Brain microvascular endothelial cell (primary cell): Measurements from ENCODE around the gene KNDC1.

Experiments
- DNase-seq: peaks from one replicate; pipeline ENCODE4 v3.0.0-alpha.2; 2020
- H3K27ac ChIP-seq: fragments of 250-450 bp; sonication (Bioruptor Pico); 2 replicates; pipeline ENCODE4 v1.5.1; 2020; ENCODE audit warnings: mild to moderate bottlenecking, moderate library complexity
- H3K27me3 ChIP-seq: fragments of 250-450 bp; sonication (Bioruptor Pico); replicated peaks from 2 replicates; pipeline ENCODE4 v1.5.1; 2020; ENCODE audit warnings: mild to moderate bottlenecking
- H3K36me3 ChIP-seq: fragments of 250-450 bp; sonication (Bioruptor Pico); replicated peaks from 2 replicates; pipeline ENCODE4 v1.5.1; 2020; ENCODE audit warnings: mild to moderate bottlenecking
- H3K4me3 ChIP-seq: 2 replicates; pipeline ENCODE4 v1.5.1; 2011; ENCODE audit warnings: low read depth, mild to moderate bottlenecking, control low read depth, low read length, moderate library complexity
- CTCF ChIP-seq: IDR thresholded peaks from 2 replicates; pipeline ENCODE4 v1.5.1; 2011; ENCODE audit warnings: low read depth, mild to moderate bottlenecking, moderate library complexity, low read length, control low read depth, inconsistent platforms; ENCODE audit errors: missing control alignments
- in situ Hi-C: cut with HindIII; loops from 2 replicates; pipeline ENCODE4 v1.10.0; 2017; ENCODE audit warnings: low sequenced_read_pairs, low pct_ligation_motif_present

Gene KNDC1

GRCh38 chr10:133196221-133196915 is 36.3 kb downstream of the KNDC1 start:
- in situ Hi-C loops, result no loop called here
- no peak for TF ChIP-seq CTCF
- no peak for DNase-seq
- Histone ChIP-seq H3K4me3 (no peak overlapping the region), H3K27ac (no peak overlapping the region), H3K27me3 (no peaks in the 10 kb centered on the region), H3K36me3 (no peaks in the 10 kb centered on the region)

GRCh38 chr10:133196936-133197758 is 37.1 kb downstream of the KNDC1 start:
- in situ Hi-C loops, result no loop called here
- no peak overlapping the region for H3K4me3 ChIP-seq
- no peak for DNase-seq

GRCh38 chr10:133197786-133198185 is 37.8 kb downstream of the KNDC1 start:
- Histone ChIP-seq H3K36me3 (no peaks in the 10 kb centered on the region), H3K27ac (no peak overlapping the region), H3K4me3 (no peak overlapping the region), H3K27me3 (no peaks in the 10 kb centered on the region)
- in situ Hi-C loops, result no loop called here
- no peak for DNase-seq
- no peak for TF ChIP-seq CTCF

More at GRCh38 chr10:133196936-133197758, 37.1 kb downstream of the KNDC1 start:
- no peaks in the 10 kb centered on the region for H3K27me3 ChIP-seq
- TF ChIP-seq CTCF, result no peak
- no peaks in the 10 kb centered on the region for H3K36me3 ChIP-seq
- no peak overlapping the region for H3K27ac ChIP-seq

- TF ChIP-seq CTCF, result no peak
- Histone ChIP-seq H3K27ac (no peak overlapping the region), H3K36me3 (no peaks in the 10 kb centered on the region), H3K27me3 (no peaks in the 10 kb centered on the region), H3K4me3 (no peak overlapping the region)
- no peak for DNase-seq
- in situ Hi-C loops, result no loop called here
Observed at GRCh38 chr10:133198206-133198605, 38.2 kb downstream of the KNDC1 start.

GRCh38 chr10:133198621-133199487 is 38.8 kb downstream of the KNDC1 start:
- TF ChIP-seq CTCF, result no peak
- in situ Hi-C loops, result no loop called here
- H3K27ac ChIP-seq, result no peak overlapping the region
- DNase-seq, result no peak
- no peak overlapping the region for H3K4me3 ChIP-seq
- H3K36me3 ChIP-seq, result no peaks in the 10 kb centered on the region
- no peaks in the 10 kb centered on the region for H3K27me3 ChIP-seq
